ENCODE results near the gene SPINK4. TPM values are rescaled to one million over a fixed set of nuclear protein-coding genes. Genes with fewer than 3 reads are reported as not detected.

The SPINK4 gene
- polyA plus RNA-seq, 1 donor from 2014 or later = not detected

- no peaks in the 10 kb centered on the region for H3K27me3 ChIP-seq (ENCODE audit: insufficient read depth, low read depth, low read length)
- H3K4me2 ChIP-seq (ENCODE audit: low read length) = no peak overlapping the region
- H3K9me2 ChIP-seq (ENCODE audit: insufficient read depth, low read length) = no peaks in the 10 kb centered on the region
- no peaks in the 10 kb centered on the region for H3F3A ChIP-seq (ENCODE audit: insufficient read depth, low read length, poor library complexity, severe bottlenecking)
- no peak overlapping the region for H2AFZ ChIP-seq (ENCODE audit: low read depth, low read length)
- H3K36me3 ChIP-seq (ENCODE audit: insufficient read depth, low read length) = no peaks in the 10 kb centered on the region
- no peaks in the 10 kb centered on the region for H4K20me1 ChIP-seq (ENCODE audit: insufficient read depth)
- H3K9me3 ChIP-seq (ENCODE audit: low read length) = no peaks in the 10 kb centered on the region
- H3K9ac ChIP-seq (ENCODE audit: low read length) = no peak overlapping the region
- no peak for TF ChIP-seq CTCF (IDR thresholded peaks at IDR 0.05; ENCODE audit: poor library complexity, severe bottlenecking)
- no peak for TF ChIP-seq TAF1 (IDR thresholded peaks at IDR 0.05; ENCODE audit: low read depth)
- no peak for TF ChIP-seq RAD21 (conservative IDR thresholded peaks at IDR 0.05)
- no peak for TF ChIP-seq EZH2 (IDR thresholded peaks at IDR 0.05; ENCODE audit: borderline replicate concordance, insufficient read depth, low read length, poor library complexity, severe bottlenecking)
- TF ChIP-seq SMC3 (conservative IDR thresholded peaks at IDR 0.05; ENCODE audit: poor library complexity) = no peak
- TF ChIP-seq POLR2AphosphoS5 (IDR thresholded peaks at IDR 0.05) = no peak
- no peak for TF ChIP-seq EP300 (conservative IDR thresholded peaks at IDR 0.05; ENCODE audit: poor library complexity, severe bottlenecking)
- TF ChIP-seq REST (IDR thresholded peaks at IDR 0.05; ENCODE audit: borderline replicate concordance) = no peak
- no peak for TF ChIP-seq MXI1 (conservative IDR thresholded peaks at IDR 0.05; ENCODE audit: poor library complexity, severe bottlenecking)
- no peak overlapping the region for H3K4me3 ChIP-seq (ENCODE audit: low read length)
- no peaks in the 10 kb centered on the region for H3K79me2 ChIP-seq (replicated peaks; ENCODE audit: insufficient read depth, low read length)
- no peak overlapping the region for H3K27ac ChIP-seq (ENCODE audit: low read length)
These were observed 18.4 kb upstream of the SPINK4 start for GRCh38 chr9:33221568-33221884.

- Histone ChIP-seq H3K27ac (ENCODE audit: low read length) (no peak overlapping the region), H3K27me3 (ENCODE audit: insufficient read depth, low read depth, low read length) (no peaks in the 10 kb centered on the region), H4K20me1 (ENCODE audit: insufficient read depth) (no peaks in the 10 kb centered on the region), H3F3A (ENCODE audit: insufficient read depth, low read length, poor library complexity, severe bottlenecking) (no peaks in the 10 kb centered on the region), H3K4me2 (ENCODE audit: low read length) (no peak overlapping the region), H3K9me3 (ENCODE audit: low read length) (no peaks in the 10 kb centered on the region), H2AFZ (ENCODE audit: low read depth, low read length) (no peak overlapping the region), H3K9me2 (ENCODE audit: insufficient read depth, low read length) (no peaks in the 10 kb centered on the region), H3K36me3 (ENCODE audit: insufficient read depth, low read length) (no peaks in the 10 kb centered on the region), H3K9ac (ENCODE audit: low read length) (no peak overlapping the region), H3K79me2 (replicated peaks; ENCODE audit: insufficient read depth, low read length) (no peaks in the 10 kb centered on the region), H3K4me3 (ENCODE audit: low read length) (no peak overlapping the region)
- TF ChIP-seq CTCF (IDR thresholded peaks at IDR 0.05; ENCODE audit: poor library complexity, severe bottlenecking) = no peak
These were observed 17.9 kb upstream of the SPINK4 start for GRCh38 chr9:33222031-33222430.

All from neural cell (in vitro differentiated cells).